ENCODE data around the gene TMEM92.
"Not testable (repeated sequence)": the region's sequence is repeated elsewhere in the genome, so short reads cannot be mapped to it uniquely, and the experiment has no call there.

TMEM92 gene

DNA sequence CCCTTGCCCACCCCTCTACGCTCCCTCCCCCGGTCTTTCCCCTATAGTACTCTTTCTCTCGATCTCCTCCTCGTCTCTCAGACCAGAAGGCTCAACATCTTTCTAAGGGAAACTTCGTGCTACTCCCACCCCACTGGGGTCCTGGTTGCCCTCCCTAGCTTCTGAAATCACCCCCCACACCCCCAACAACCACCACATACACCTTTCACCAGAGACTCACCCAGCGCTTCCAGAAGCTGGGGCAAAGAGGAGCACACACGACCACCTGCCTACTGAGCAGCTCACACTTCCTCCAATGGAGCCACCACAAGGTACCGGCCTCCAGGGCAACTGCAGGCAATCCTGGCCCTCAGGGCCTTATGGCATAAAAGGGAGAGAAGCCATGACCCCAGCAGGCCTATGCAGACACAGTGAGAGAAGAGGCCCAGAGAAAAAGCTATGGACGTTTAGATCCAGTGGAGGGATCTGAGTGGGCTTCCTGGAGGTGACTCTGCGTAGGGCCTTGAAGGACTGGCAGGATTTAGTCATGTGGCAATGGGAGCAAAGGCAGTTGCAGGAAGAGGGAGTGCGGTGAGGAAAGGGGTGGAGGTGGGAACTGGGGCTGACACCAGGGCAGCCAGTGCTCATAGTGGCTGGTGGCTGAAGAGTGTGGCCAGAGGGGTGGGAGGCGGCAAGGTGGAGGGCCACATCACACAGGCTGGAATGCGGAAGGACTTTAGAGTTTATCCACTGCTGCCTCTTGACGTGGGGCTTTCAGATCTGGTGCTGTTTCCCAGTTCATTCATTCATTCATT lies 12.1 kb upstream of the TMEM92 start:
- DNase-seq = peak; percentile 71

DNA sequence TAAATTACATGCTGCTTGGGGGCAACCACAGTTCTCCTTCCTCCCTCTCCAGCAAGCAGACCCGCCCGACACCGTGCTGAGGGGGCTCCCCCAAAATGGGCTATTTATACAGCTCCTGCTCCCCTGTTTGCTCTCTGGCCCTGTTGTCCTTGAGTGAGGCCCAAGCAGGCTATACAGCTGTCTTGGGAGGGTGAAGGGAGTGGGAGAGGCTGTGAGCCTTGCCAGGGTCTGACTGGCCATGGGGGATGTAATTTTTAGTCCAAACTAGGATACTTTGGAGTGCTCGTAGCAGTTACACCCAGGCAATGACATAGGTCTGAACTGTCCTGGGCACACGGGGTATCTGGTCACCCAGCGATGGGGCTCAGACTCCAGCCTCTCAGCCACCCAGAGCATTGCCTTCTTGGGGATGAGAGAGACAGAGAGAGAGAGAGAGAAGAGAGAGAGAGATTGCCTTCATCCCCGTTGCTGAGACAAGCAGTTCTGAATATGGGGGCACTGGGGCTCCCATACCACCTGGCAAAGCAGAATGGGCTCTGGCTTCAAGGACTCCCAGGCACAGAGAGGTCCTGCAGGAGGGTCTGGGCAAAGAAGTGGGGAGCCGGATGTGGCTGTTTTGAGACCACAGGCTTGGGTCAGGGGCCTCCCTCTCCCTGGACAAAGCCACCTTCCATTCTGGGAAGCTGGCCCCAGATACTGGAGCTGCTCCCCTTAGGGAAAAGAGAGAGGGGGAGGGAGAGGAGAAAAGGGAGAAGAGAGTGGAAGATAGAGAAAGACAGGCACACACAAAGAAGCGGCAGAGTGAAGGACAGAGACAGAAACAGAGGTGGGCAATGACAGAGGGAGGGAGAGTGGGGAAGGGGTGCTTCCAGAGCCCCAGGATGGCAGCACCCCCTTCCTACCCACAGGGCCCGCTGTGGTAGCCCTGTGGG lies 10.7 kb upstream of the TMEM92 start:
- peak; percentile 52 for DNase-seq

DNA sequence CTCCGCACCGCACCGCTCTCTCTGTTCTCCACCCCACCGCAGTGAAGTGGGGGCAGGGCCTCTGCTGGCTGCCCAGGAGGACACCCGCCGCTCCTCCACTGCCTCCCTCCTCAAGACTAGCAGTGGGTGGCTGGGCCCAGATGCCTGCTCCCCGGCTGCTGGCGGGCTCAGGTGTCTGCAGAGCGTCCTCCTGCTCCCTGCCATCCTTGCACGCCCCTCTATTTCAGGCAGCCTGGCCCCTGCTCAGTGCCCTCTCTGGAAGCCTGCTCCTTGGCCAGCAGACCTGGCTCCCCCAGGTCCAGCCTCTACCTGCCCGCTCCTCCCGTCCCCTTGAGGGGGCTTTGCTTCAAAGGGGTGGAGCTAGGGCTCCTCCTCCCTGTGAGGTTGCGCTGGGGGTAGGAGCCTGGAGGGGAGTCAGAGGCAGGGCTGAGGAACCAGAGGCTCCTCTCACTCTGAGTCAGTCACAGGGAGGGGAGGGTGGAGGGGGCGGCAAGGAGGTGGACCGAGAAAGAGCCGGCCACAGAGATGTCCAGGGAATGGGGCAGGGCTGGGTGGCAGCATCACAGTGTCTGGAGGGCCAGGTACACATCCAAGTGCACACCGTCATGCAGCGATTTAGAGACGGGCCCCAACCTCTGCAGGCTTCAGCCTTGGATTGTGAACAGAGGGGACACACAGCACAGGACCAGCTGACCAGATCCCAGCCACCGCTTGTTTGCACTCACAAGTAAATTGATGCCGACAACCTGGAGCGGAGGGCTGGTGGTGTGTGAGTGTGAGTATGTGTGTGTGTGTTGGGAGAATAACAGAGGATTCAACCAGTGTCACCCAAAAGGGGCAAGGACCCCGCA lies 9.8 kb upstream of the TMEM92 start:
- peak; percentile 86 for DNase-seq

DNA sequence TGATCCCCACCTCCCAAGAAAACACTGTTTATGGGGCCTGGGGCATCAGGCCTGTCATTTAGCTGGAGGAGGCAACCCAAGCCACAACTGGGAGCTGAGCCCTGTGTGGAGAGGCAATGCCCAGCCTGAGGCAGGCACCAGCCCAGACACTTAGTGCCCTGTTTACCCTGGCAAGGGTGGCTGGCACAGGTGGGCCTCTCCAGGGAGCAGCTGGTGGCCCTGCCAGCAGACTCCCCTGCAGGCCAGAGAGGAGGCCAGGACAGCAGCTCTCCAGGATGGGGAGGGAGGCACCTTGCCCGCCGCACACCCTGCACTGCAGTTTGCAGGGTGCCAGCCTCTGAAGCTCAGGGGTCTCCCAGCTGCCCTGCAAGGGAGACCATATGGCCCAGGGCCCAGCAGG lies 9.1 kb upstream of the TMEM92 start:
- DNase-seq = peak; percentile 53

DNA sequence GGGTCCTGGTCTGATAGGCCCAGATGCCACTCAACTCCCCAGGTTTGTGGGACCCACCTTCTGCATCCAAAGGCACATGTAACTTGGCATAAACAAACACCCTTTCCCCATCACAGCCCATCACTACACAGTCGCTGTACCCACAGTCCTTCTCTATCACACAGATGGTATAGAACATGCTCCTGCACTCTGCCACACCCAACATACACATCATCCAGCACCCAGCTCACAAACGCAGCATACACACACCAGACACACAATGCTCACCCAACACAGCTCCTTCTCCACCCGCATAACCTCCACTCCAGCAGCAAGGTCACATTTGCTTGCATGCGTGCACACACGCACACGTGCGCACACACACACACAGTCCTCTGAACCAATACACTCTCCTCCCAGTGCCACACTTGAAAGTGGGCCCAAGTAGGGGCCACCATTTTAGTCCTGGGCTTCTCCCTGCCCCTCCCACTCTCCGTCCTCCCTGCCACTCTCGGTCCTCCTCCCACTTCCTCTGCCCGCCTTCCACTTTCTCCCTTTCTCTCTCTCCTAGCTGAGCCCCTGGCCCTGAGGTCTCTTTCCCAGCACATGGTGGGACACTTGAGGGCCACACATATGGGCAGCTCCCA lies 8.5 kb upstream of the TMEM92 start:
- no peak for DNase-seq

DNA sequence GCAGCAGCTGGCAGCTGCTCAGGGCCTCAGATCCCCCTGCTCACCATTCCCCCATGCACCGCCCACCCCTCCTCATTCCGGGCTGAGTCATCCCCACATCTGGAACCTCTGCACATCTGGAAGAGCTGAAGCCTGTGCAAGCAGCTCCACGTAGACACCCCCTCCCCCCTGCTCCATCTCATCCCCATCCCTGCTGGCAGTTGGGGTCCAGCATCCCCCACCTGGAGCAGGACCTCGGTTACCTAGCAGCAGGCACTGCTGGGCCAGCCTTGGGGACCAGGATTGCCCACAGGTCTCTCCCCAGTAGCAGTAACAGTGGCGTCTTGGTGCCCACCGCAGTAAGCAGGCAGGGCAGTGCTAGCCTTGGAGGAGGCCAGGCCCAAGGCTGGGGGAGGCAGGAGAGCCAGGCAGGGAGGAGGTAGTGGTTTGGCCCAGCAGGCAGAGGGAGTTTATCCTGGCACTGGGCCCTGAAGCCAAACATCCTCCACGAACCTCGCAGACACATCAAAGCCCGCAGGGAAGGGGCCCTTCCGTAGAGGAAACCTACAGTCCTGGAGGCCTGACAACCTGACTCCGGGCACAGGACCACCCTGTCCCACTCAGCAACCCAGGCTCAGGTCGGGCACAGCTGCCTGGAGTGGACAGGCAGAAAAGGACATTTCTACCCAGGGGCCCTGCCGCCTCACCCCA lies 7.7 kb upstream of the TMEM92 start:
- peak; percentile 78 for DNase-seq

DNA sequence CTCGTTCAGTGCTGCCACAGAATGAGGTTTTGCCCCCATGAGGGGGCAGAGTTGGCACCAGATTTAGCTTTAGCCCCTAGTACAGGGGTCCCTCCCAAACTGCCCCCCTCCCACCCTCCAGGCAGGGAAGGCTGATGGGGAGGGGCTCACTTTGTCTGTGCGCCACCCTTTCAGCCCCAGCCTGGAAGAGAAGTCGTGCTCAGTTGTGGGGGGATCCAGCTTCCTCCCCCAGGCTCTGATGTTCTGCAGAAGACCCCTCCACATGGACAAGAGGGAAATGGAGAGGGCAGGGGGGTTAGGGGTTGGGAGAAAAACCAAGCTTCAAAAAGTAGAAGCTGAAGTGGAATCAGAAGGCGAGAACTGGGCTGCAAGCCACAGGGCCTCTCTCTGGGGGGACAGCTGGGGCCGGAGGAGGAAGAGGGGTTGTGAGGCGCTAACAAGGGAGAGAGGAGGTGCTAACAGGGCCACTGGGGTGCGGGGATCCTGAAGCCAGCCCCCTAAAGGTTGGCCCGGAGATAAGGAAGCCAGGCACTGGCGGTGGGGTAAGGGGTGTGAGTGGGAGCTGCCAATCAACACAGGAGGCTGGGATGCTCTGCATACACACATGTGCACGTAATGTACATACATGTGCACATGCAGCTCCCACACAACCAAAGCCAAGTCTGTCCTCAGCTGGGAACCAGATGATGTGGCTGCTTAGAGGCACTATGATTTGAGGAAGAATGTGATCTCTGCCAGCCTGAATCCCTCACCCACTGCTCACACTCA lies 7.0 kb upstream of the TMEM92 start:
- DNase-seq = peak; percentile 50

DNA sequence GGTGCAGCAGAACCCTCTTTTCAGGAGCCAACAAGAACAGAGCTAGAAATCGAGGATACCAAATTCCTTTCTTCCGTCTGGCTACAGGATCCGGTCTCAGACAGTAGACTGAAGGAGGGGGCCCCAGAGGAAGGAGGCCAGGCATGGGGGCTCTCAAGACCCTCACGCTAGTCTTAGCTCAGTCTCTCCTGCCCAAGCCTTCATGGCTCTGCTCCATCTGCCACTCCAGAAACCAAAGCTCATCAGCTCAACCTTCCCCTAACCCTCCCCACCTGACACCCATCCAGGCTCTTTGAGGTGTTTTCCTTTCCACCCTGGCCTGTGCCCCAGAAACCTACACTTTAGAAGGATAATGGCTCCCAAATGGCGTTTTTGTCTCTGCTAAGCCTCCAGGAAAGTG lies 6.2 kb upstream of the TMEM92 start:
- no peak for DNase-seq

DNA sequence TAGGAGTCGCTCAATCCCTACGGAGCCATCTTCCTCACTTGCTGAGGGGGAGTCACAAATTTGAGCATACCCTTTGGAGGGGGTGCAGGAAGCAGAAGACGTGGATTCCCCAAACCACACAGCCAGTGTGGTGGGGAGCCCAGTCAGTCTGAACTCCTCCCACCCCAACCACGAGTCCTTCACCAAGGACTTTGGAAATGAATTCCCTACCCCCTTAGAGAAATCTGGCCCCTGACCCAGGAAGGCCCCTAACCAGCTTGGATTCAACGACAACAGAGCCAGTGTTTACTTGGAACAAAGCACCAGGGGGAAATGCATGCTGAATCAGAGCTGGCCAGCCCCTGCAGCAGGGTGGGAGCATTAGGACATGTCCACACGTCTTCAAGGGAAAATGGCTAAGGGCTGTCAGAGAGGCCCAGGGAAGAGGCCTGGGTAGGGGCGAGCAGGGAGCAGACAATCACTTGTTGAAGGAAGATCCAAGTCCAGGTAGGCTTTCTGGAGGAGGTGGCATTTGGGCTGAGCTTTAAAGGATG lies 5.5 kb upstream of the TMEM92 start:
- DNase-seq = peak; percentile 68

DNA sequence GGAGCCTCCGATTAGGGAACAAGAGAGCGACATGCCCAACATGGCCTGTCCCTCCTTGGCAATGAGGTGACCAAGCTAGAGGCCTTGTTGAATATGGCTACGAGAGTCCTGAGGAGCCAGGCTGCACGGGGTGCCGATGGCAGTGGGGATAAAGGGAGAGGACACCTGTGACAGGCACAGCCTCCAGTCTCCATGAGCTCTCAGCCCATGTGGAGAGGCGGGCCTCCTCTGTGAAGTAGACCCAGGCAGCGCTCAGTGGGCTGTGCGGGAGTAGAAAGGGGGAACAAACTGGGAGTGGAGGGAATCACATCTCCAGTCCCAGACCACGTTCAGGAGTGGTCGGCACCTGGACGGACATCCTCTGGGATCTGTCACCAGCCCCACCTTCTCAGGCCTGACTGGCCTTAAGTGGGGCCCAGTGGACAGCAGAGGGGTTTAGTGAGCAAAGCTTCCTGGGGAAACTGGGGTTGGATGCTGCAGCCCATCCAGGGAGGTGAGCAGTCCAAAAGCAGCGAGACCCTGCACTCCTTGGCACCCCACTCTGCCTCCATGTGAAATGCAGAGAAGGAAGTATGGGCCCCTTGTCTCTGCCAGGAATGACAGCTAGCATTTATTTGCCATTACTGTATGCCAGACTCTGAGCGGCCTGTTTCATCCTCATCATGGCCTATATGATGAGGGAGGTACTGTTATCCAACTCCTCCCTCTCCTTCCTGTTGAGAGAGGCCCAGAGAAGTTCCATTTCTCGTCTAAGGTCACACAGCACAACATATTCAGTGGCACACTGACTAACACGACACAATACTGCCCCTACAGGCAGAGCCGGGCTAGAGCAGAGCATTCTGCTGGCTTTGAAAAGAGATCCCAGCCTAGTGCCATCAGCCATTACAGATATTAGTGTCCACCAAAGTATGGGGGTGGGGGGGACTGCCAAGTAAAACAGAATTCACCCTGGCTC lies 4.5 kb upstream of the TMEM92 start:
- DNase-seq = peak; percentile 90

DNA sequence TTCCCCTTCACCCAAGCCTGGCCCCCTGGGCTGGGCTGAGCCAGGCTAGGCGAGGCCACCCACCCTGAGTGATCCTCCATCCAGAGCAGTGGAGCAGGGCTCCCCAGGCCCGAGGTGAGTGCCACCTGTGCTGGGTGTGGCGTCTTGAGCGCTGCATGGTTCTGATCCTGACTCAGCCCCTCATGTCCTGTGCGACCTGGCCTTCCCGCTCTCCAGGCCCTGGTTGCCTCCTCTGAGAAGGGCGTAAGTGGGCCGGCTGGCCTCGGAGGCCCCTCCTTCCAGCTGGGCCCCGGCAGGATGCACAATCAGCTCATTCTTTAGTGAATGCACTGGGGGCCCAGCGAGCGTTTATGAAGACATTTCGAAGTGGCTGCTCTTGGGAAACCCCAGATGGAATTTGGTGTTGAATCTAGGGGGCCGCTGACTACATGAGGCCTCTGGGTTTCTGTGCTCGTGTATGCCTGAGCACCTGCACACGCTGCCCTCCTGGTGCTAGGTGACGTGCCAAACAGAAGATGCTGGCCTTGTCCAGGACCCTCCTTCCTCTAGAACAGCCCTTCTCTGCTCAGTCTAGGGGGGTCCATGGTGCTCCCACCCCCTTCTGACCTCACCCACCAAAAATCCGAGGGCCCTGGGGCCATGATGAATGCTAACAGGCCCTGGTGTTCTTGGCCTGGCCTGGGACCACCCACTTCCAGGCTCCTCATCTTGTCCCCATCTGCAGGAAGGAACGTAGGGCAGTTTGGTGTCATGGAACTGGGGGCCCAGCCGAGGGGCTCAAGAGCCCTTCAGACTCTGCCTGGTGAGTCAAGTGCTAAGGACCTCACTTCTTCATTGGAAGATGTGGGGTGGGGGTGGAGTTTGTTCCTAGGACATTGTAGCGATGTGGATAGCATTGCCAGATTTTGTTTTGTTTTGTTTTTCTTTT lies 3.6 kb upstream of the TMEM92 start:
- peak; percentile 80 for DNase-seq

DNA sequence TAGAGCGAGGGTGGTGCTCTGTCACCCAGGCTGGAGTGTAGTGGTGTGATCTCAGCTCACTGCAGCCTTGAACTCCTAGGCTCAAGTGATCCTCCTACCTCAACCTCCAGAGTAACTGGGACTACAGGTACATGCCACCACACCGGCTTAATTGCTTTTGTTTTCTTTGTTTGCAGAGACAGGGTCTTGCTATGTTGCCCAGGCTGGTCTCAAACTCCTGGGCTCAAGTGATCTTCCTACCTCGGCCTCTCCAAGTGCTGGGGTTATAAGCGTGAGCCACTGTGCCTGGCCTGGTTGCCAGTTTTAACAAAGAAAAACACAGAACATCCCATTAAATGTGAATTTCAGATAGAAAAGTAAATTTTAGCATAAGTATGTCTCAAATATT lies 2.9 kb upstream of the TMEM92 start:
- not testable (repeated sequence) for DNase-seq

DNA sequence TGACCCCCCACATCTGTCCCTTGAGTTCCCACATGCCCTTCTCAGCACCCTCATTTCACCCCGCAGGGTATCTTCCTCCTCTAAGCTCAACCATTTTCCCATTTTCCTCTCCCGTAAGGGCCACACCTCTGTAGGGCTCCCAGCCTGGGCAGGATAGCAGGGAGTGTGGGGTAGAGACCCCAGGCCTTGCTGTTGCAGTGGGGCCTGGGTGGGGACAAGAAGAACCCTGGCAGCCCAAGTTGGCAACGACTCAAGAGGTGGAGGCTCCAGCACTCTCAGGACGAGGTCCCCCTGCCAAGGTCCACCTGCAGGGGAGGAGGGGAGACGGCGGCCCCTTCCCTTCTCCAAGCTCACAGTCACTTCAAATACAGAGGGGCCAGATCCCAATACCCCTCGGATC lies 2.0 kb upstream of the TMEM92 start:
- peak; percentile 50 for DNase-seq

DNA sequence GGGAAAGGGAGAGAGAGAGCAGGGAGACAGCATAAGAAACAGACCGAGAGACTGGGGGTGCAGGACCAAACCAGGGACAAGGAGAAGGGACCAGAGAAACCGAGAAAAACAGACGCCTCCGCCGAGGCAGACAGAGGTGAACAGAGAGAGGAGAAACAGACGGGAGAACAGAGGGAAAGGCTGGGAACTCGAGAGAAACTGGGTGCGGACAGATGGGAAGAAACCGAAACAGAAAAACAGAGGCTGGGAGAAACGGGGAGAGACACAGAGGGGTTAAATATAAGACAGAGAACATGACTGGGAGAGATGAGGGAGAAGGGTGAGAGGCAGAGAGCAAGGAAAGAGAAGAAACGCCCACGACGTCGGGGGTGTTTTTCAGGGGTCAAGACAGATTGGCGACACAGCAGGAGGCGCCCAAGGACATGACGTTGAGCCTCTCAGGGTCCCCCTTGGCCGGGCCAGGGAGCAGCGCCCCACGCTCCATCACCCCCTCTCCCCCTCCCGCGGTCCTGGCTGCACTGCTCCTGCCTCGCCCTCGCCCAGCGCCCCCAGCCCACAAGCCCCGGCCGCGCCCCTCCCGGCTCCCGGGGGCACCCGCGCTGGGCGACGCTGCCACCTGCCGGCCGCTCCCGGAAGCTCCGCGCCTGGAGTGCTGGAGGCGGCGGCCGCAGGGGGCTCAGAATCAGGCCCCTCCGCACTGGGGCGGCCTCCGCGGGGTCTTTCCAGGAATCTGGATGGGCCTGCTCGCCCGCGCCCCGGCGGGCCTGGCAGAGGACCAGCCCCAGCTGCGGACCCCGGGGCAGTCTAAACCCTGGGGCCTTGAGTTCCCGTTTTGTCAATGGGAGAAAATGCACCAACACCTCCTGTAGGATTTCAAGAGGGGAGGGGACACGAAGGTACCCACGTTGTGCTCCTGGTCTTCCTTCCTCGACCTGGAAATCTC lies 1.3 kb upstream of the TMEM92 start:
- DNase-seq = peak; percentile 86

DNA sequence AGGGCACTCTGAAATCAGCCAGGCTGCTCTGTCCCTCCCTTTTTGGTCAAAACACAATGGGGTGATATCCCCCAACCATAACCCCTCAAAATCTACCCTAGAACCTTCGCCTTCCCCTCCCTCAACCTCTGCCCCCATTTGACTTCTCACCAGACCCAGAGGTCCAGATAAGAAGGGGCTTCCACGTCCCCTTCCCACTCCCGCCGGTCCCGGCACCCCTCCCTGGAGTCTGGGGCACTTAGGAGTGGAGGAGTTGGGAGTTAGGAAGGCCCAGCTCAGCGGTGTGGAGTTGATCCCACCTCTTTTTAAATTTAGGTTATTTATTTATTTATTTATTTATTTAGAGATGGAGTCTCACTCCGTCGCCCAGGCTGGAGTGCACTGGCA lies 619 bp upstream of the TMEM92 start:
- DNase-seq = peak; percentile 59

DNA sequence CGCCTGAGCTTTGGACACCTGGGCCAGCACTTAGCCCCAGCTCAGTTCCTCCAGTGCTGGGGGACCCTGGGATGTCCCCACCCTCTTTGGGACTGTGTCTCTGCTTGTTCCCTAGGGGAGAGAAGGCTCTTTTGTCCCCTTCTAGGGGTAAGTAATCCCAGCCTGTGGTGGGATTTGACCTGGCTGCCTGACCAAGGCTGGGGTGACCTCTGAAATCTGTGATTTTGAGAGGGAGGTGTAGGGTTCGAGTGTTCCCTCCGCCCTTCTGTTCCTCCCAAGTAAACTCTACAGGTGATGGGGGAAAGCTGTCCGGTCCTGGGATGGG lies 593 bp downstream of the TMEM92 start:
- no peak for DNase-seq

DNA sequence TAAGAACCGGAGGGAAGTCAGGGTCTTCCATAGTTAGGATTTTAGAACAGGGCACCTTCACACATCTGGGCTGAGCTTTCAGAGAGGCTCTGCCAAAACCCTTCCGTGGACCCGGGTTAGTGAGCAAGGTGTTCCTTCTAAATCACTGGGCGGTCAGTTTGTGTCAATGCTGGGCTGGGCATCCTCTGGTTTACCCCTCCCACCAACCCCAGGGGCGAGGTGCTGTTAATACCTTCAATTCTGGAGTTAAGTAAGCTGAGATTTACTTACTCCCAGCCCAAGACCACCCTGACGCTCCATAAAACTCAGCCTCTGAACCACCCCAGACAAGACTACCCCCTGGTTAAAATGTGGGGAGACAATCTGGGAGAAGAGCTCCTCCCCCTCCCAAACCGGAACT lies 1.0 kb downstream of the TMEM92 start:
- peak; percentile 48 for DNase-seq
